Mesendoderm (in vitro differentiated cells): Measurements from ENCODE around the gene FANCE.

Experiments
- DNase-seq: peaks from one replicate; pipeline ENCODE4 v3.0.0; 2013
- H2AK5ac ChIP-seq: 2 replicates; pipeline ENCODE4 v1.6.1; 2013; ENCODE audit warnings: low read length, inconsistent platforms
- H2BK120ac ChIP-seq: 2 replicates; pipeline ENCODE4 v1.6.1; 2013; ENCODE audit warnings: low read depth, mild to moderate bottlenecking, low read length, moderate library complexity, mixed read lengths
- H2BK15ac ChIP-seq: replicated peaks from 2 replicates; pipeline ENCODE4 v1.6.1; 2013; ENCODE audit warnings: low read depth, mild to moderate bottlenecking, moderate library complexity
- H2BK5ac ChIP-seq: 2 replicates; pipeline ENCODE4 v1.6.1; 2013; ENCODE audit warnings: low read length, inconsistent platforms
- H3K18ac ChIP-seq: 2 replicates; pipeline ENCODE4 v1.6.1; 2013; ENCODE audit warnings: mild to moderate bottlenecking, low read length, mixed read lengths
- H3K23ac ChIP-seq: one replicate; pipeline ENCODE4 v1.6.1; 2013; ENCODE audit warnings: low read length
- H3K27ac ChIP-seq: 2 replicates; pipeline ENCODE4 v1.5.1; 2013; ENCODE audit warnings: low read depth, mild to moderate bottlenecking, inconsistent platforms, low read length, moderate library complexity
- H3K27me3 ChIP-seq: 2 replicates; pipeline ENCODE4 v1.6.1; 2013; ENCODE audit warnings: low read length, control low read depth, mild to moderate bottlenecking, inconsistent platforms; ENCODE audit not compliant: insufficient read depth, poor library complexity
- H3K36me3 ChIP-seq: 2 replicates; pipeline ENCODE4 v1.6.1; 2013; ENCODE audit warnings: low read length, inconsistent platforms; ENCODE audit not compliant: control insufficient read depth, insufficient read depth
- H3K4ac ChIP-seq: one replicate; pipeline ENCODE4 v1.6.1; 2013; ENCODE audit warnings: low read depth, mild to moderate bottlenecking, low read length, moderate library complexity
- H3K4me1 ChIP-seq: 2 replicates; pipeline ENCODE4 v1.6.1; 2013; ENCODE audit warnings: low read depth, low read length, inconsistent platforms; ENCODE audit not compliant: control insufficient read depth
- H3K4me2 ChIP-seq: 2 replicates; pipeline ENCODE4 v1.6.1; 2013; ENCODE audit warnings: low read length
- H3K4me3 ChIP-seq: 2 replicates; pipeline ENCODE4 v1.5.1; 2013; ENCODE audit warnings: mild to moderate bottlenecking, low read length
- H3K56ac ChIP-seq: one replicate; pipeline ENCODE4 v1.6.1; 2013; ENCODE audit warnings: low read length
- H3K79me1 ChIP-seq: 2 replicates; pipeline ENCODE4 v1.6.1; 2013; ENCODE audit warnings: low read length, inconsistent platforms
- H3K79me2 ChIP-seq: 2 replicates; pipeline ENCODE4 v1.6.1; 2013; ENCODE audit warnings: mild to moderate bottlenecking, low read length; ENCODE audit not compliant: control insufficient read depth, insufficient read depth
- H3K9ac ChIP-seq: 2 replicates; pipeline ENCODE4 v1.6.1; 2013; ENCODE audit warnings: low read length, inconsistent platforms
- H4K5ac ChIP-seq: one replicate; pipeline ENCODE4 v1.6.1; 2013; ENCODE audit warnings: low read length
- H4K8ac ChIP-seq: one replicate; pipeline ENCODE4 v1.6.1; 2013; ENCODE audit warnings: low read depth, mild to moderate bottlenecking, control low read depth, low read length, moderate library complexity
- WGBS: extraction: QIAGEN DNeasy Blood & Tissue Kit; methylation state at CpG from one replicate; pipeline ENCODE4 v1.1.7; 2013; ENCODE audit warnings: low lambda C conversion rate, missing lambda C conversion rate; ENCODE audit not compliant: insufficient coverage; ENCODE audit errors: extremely low coverage; 5-methylcytosine and 5-hydroxymethylcytosine counted together

The FANCE gene

DNA sequence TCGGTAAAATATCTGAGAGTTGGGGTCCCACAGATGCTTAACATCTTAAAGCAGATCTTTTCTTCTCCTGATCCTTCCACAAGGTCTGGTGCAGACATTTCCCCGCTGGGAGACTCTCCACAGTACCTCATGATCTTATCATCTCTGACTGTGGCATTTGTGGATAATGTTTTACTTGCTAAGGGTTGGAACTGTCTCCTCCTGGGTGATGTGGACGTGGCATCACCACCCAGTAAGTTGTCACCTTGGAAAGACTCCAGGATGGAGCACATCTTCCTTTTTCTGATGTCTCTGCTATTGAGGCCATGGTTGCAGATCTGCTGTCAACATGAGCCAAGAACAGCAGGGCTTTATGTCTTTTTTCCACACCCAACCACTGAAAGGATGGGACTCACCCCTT is 42.0 kb upstream of the FANCE start:
- H4K5ac ChIP-seq = no peak overlapping the region
- no peak overlapping the region for H3K56ac ChIP-seq
- no peak overlapping the region for H3K23ac ChIP-seq
- H3K79me2 ChIP-seq = no peaks in the 10 kb centered on the region
- no peak overlapping the region for H2BK120ac ChIP-seq
- H3K27ac ChIP-seq = no peak overlapping the region
- no peak overlapping the region for H3K9ac ChIP-seq
- H3K4me3 ChIP-seq = no peak overlapping the region
- H4K8ac ChIP-seq = no peak overlapping the region
- WGBS = no CpG with 5 or more reads among the region's 3 CpGs
- no peaks in the 10 kb centered on the region for H3K27me3 ChIP-seq
- H3K79me1 ChIP-seq = no peaks in the 10 kb centered on the region
- no peak overlapping the region for H3K4me2 ChIP-seq
- no peak overlapping the region for H2AK5ac ChIP-seq
- no peak overlapping the region for H2BK15ac ChIP-seq
- DNase-seq = no peak
- H3K4me1 ChIP-seq = no peaks in the 10 kb centered on the region
- H2BK5ac ChIP-seq = no peak overlapping the region
- H3K4ac ChIP-seq = no peak overlapping the region
- H3K36me3 ChIP-seq = no peaks in the 10 kb centered on the region
- H3K18ac ChIP-seq = no peak overlapping the region

GRCh38 chr6:35411066-35411465 is 41.1 kb upstream of the FANCE start:
- H3K56ac ChIP-seq = no peak overlapping the region
- no peak overlapping the region for H2BK5ac ChIP-seq
- no peak for DNase-seq
- no peak overlapping the region for H4K8ac ChIP-seq
- H3K23ac ChIP-seq = no peak overlapping the region
- H3K79me1 ChIP-seq = no peaks in the 10 kb centered on the region
- no peak overlapping the region for H3K27ac ChIP-seq
- H3K4ac ChIP-seq = no peak overlapping the region
- no peak overlapping the region for H4K5ac ChIP-seq
- no peaks in the 10 kb centered on the region for H3K36me3 ChIP-seq
- H3K4me3 ChIP-seq = no peak overlapping the region
- H3K27me3 ChIP-seq = no peaks in the 10 kb centered on the region
- no peak overlapping the region for H2AK5ac ChIP-seq
- no peak overlapping the region for H3K4me2 ChIP-seq
- H2BK15ac ChIP-seq = no peak overlapping the region
- no peak overlapping the region for H2BK120ac ChIP-seq
- no peak overlapping the region for H3K9ac ChIP-seq
- no peaks in the 10 kb centered on the region for H3K79me2 ChIP-seq
- no peaks in the 10 kb centered on the region for H3K4me1 ChIP-seq
- no peak overlapping the region for H3K18ac ChIP-seq
- WGBS = no CpG with 5 or more reads among the region's 9 CpGs

- H4K5ac ChIP-seq = no peak overlapping the region
- no peaks in the 10 kb centered on the region for H3K4me1 ChIP-seq
- no peak overlapping the region for H3K4me3 ChIP-seq
- no peaks in the 10 kb centered on the region for H3K79me1 ChIP-seq
- H2AK5ac ChIP-seq = no peak overlapping the region
- H2BK15ac ChIP-seq = no peak overlapping the region
- H2BK120ac ChIP-seq = no peak overlapping the region
- H3K9ac ChIP-seq = no peak overlapping the region
- no peaks in the 10 kb centered on the region for H3K27me3 ChIP-seq
- no peak overlapping the region for H4K8ac ChIP-seq
- no peak overlapping the region for H3K27ac ChIP-seq
- no peaks in the 10 kb centered on the region for H3K36me3 ChIP-seq
- no peak overlapping the region for H3K18ac ChIP-seq
- no peaks in the 10 kb centered on the region for H3K79me2 ChIP-seq
- no CpG with 5 or more reads among the region's 8 CpGs for WGBS
- no peak overlapping the region for H3K56ac ChIP-seq
- no peak overlapping the region for H3K4me2 ChIP-seq
- DNase-seq = no peak
- no peak overlapping the region for H3K23ac ChIP-seq
- no peak overlapping the region for H2BK5ac ChIP-seq
- no peak overlapping the region for H3K4ac ChIP-seq
Observed at GRCh38 chr6:35412102-35412501, 40.0 kb upstream of the FANCE start.

DNA sequence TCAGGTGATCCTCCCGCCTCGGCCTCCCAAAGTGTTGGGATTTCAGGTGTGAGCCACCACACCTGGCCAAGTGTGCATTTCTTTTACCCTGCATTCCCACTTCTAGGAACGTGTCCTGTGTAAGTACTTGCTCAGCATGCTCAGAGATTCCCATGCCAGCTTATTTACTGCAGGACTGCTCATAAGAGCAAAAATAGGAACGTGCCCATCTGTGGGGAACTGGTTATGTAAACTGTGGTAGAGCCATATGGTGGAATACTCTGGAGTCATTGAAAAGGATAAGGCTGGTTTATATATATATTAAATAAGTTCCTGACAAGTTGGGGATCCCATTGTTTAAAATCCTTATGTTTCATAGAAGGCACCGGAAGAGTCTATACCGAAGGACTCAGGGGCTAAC is 38.2 kb upstream of the FANCE start:
- Histone ChIP-seq H3K4ac (no peak overlapping the region), H3K9ac (no peak overlapping the region), H3K56ac (no peak overlapping the region), H2BK15ac (no peak overlapping the region), H2BK5ac (no peak overlapping the region), H3K27me3 (no peaks in the 10 kb centered on the region), H3K18ac (no peak overlapping the region), H3K4me2 (no peak overlapping the region), H3K4me3 (no peak overlapping the region), H4K5ac (no peak overlapping the region), H3K27ac (no peak overlapping the region), H3K23ac (no peak overlapping the region), H2AK5ac (no peak overlapping the region), H4K8ac (no peak overlapping the region), H2BK120ac (no peak overlapping the region), H3K79me2 (no peaks in the 10 kb centered on the region), H3K4me1 (peaks cover under 1% of the 10 kb centered on the region), H3K79me1 (no peaks in the 10 kb centered on the region), H3K36me3 (no peaks in the 10 kb centered on the region)
- no peak for DNase-seq
- no CpG with 5 or more reads among the region's 6 CpGs for WGBS

GRCh38 chr6:35415065-35415891 is 36.9 kb upstream of the FANCE start:
- no peak overlapping the region for H2BK15ac ChIP-seq
- no peak overlapping the region for H3K4me3 ChIP-seq
- no peak overlapping the region for H2BK5ac ChIP-seq
- no peak overlapping the region for H3K18ac ChIP-seq
- no peak overlapping the region for H3K4ac ChIP-seq
- no peak overlapping the region for H2AK5ac ChIP-seq
- no peak overlapping the region for H3K56ac ChIP-seq
- H3K27me3 ChIP-seq = no peaks in the 10 kb centered on the region
- no CpG with 5 or more reads among the region's 7 CpGs for WGBS
- H3K36me3 ChIP-seq = no peaks in the 10 kb centered on the region
- H3K9ac ChIP-seq = no peak overlapping the region
- no peaks in the 10 kb centered on the region for H3K79me1 ChIP-seq
- no peak overlapping the region for H3K27ac ChIP-seq
- no peak overlapping the region for H4K8ac ChIP-seq
- H3K4me1 ChIP-seq = peaks cover 6% of the 10 kb centered on the region
- no peak overlapping the region for H3K23ac ChIP-seq
- DNase-seq = peak; percentile 77
- H3K4me2 ChIP-seq = no peak overlapping the region
- H4K5ac ChIP-seq = no peak overlapping the region
- H3K79me2 ChIP-seq = no peaks in the 10 kb centered on the region
- no peak overlapping the region for H2BK120ac ChIP-seq
